ENCODE results near the gene LSAMP. TPM values are rescaled to one million over a fixed set of nuclear protein-coding genes. Genes with fewer than 3 reads are reported as not detected.
A peak's percentile ranks its signal among the peaks of the same experiment; 100 is the strongest.

Gene LSAMP
- total RNA-seq = 1 to 10 TPM; 1.7 to 2.1 TPM

- H3K27ac ChIP-seq = no peak within 1 kb of the TSS
- no peaks in the 10 kb centered on the region for H3K9me3 ChIP-seq
- H3K4me1 ChIP-seq = no peaks in the 10 kb centered on the region
- no peak for TF ChIP-seq CTCF (IDR thresholded peaks at IDR 0.05)
- no peaks in the 10 kb centered on the region for H3K27me3 ChIP-seq
- DNase-seq (ENCODE audit: low spot score) = no peak
- peak within 1 kb of the TSS; percentile 10 to 39 for H3K4me3 ChIP-seq
- H3K36me3 ChIP-seq = no peaks in the 10 kb centered on the region
Observed at GRCh38 chr3:116445311-116445841, at the start of gene LSAMP. Gene LSAMP, minus strand, starts transcription at chr3:116445487.

- H3K36me3 ChIP-seq = no peaks in the 10 kb centered on the region
- no peaks in the 10 kb centered on the region for H3K27me3 ChIP-seq
- H3K4me3 ChIP-seq = no peak overlapping the region
- no peaks in the 10 kb centered on the region for H3K4me1 ChIP-seq
- TF ChIP-seq CTCF (IDR thresholded peaks at IDR 0.05) = no peak
- no peak overlapping the region for H3K27ac ChIP-seq
- no peak for DNase-seq (ENCODE audit: low spot score)
- H3K9me3 ChIP-seq = no peaks in the 10 kb centered on the region
Observed at GRCh38 chr3:116492379-116492778, 47.1 kb upstream of the LSAMP start.

GRCh38 chr3:116483135-116483534 is 37.8 kb upstream of the LSAMP start:
- Histone ChIP-seq H3K4me1 (no peaks in the 10 kb centered on the region), H3K27me3 (no peaks in the 10 kb centered on the region), H3K36me3 (no peaks in the 10 kb centered on the region), H3K4me3 (no peak overlapping the region), H3K9me3 (peaks cover 0 to 20% of the 10 kb centered on the region in 2 donors), H3K27ac (no peak overlapping the region)
- TF ChIP-seq CTCF (IDR thresholded peaks at IDR 0.05) = no peak
- DNase-seq (ENCODE audit: low spot score) = no peak

GRCh38 chr3:116476691-116477090 is 31.4 kb upstream of the LSAMP start:
- H3K9me3 ChIP-seq = peaks cover 0 to 16% of the 10 kb centered on the region in 2 donors

GRCh38 chr3:116474801-116475200 is 29.5 kb upstream of the LSAMP start:
- Histone ChIP-seq H3K27ac (no peak overlapping the region), H3K27me3 (no peaks in the 10 kb centered on the region), H3K4me1 (no peaks in the 10 kb centered on the region), H3K9me3 (peaks cover 0 to 5% of the 10 kb centered on the region in 2 donors), H3K4me3 (no peak overlapping the region), H3K36me3 (no peaks in the 10 kb centered on the region)
- no peak for TF ChIP-seq CTCF (IDR thresholded peaks at IDR 0.05)
- DNase-seq (ENCODE audit: low spot score) = no peak

More at GRCh38 chr3:116476691-116477090, 31.4 kb upstream of the LSAMP start:
- Histone ChIP-seq H3K4me1 (no peaks in the 10 kb centered on the region), H3K27ac (no peak overlapping the region), H3K36me3 (no peaks in the 10 kb centered on the region), H3K27me3 (no peaks in the 10 kb centered on the region), H3K4me3 (no peak overlapping the region)
- DNase-seq (ENCODE audit: low spot score) = no peak
- no peak for TF ChIP-seq CTCF (IDR thresholded peaks at IDR 0.05)

All from right atrium auricular region (tissue), 2 donors.